HG03095 (cell line): ENCODE data around the gene ZNF280D.

Source experiments
- ATAC-seq: cut with Tn5 transposase; IDR thresholded peaks from one replicate; pipeline ENCODE4 v1.9.1; 2021; ENCODE audit warnings: moderate library complexity; ENCODE audit not compliant: unreplicated experiment

Gene ZNF280D

GRCh38 chr15:56754772-56755370 is 21.6 kb upstream of the ZNF280D start:
- ATAC-seq, result no peak

DNA sequence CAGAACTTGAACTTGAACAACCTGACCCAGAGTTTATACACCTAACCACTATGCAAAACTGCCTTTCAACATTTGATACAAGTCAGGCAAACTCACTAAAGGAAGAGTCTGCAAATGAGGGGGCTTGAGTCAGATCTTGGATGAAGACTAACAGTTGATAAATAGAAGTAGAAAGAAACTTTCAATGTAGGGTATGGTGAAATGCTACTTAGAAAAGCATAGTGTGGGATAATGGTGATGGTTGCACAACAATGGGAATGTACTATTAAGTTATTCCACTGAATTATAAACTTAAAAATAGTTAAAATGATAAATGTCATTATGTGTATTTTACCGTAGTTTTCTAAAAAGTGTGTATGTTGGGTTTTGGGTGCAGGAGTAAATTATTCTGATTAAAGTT is 19.7 kb upstream of the ZNF280D start:
- no peak for ATAC-seq

- no peak for ATAC-seq
These were observed 16.7 kb upstream of the ZNF280D start for GRCh38 chr15:56749982-56750381.

- ATAC-seq, result no peak
These were observed 11.7 kb upstream of the ZNF280D start for GRCh38 chr15:56744701-56745683.

DNA sequence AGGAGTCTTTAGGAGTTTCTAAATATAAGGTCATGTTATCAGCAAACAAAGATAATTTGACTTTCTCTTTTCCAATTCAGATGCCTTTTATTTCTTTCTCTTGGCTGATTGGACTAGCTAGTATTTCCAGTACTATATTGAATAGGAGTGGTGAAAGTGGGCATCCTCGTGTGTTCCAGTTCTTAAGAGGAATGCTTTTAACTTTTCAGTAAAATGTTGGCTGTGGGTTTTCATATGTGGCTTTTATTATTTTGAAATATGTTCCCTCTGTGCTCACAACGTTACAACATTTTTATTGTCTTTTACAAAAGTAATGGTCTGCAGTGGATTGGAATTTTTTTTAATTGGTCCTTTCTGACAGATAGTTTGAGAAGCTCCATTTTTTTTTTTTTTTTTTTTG is 8.2 kb upstream of the ZNF280D start:
- no peak for ATAC-seq

GRCh38 chr15:56739964-56740640 is 6.8 kb upstream of the ZNF280D start:
- ATAC-seq, result no peak

GRCh38 chr15:56739474-56739873 is 6.2 kb upstream of the ZNF280D start:
- ATAC-seq, result no peak

DNA sequence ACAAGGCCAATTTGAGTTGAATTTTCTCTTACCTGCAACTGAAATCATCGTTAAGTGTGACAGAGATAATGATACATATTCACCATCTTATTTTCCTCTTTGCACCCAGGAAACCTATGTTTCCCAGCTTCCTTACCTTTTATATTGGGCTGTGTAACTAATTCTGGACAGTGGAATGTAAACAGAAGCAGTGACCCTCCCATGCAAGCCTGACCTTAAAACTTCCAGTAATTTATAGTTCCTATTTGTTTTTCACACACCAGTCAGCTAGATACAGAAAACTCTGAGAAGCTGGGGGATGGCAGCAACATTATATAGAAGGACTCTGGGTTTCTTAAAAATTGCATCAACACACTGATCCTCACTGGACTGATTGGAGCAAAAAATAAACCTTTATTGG is 4.5 kb upstream of the ZNF280D start:
- ATAC-seq, result no peak

DNA sequence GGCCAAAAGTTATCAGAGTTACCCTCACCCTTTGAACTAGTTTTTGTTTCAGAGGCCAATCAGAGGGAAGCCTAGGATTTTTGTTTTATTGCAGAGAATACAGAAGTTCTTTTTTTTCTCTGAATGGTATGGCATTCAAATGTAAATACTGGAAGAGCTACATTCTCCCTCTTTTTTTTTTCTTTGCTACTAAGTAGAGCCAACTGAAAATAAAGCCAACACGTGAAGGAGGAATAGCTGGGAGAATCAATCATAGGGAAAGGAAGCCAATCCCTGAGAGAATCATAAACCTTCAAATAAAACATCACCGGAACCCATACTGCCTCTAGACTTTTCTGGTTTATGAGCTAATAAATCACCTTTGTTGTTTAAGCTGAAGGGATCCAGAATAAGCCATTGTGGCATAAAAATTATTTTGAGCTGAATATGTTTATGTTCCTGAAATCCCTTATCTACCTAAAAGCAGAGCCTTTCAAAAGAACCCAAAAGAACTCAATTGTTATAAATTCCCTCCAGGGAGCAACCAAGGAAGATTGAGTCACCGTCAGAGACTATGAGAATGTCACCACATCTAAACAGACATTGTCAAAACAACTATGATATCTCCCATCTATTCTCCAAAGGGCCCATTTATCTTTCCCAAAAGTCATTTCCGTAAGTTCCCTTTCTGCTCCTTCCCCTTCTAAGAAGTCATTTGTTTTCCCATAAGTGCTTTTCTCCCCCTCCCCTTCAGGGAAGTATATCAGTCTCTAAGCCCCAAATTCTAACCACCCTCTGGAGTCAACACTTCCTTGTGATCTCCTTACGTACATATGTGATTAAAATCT is 3.8 kb upstream of the ZNF280D start:
- ATAC-seq, result no peak

DNA sequence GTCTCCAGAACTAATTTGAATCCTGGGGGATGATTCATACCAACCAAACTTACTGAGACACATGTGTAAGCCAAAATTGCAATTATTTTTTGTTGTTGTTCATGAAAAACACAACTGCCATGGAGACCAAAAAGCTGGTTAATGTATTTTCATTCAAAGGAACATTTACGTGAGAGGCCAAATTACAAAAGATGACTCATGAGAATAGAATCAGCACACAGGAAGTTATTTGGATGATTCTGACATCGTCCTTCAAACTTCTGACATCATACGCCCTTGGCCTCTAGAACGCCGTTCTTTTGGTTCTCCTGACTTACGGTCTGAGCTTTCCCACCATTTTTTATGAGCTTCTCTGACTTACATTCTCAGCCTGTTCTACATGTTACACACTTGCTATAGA is 3.0 kb upstream of the ZNF280D start:
- no peak for ATAC-seq

DNA sequence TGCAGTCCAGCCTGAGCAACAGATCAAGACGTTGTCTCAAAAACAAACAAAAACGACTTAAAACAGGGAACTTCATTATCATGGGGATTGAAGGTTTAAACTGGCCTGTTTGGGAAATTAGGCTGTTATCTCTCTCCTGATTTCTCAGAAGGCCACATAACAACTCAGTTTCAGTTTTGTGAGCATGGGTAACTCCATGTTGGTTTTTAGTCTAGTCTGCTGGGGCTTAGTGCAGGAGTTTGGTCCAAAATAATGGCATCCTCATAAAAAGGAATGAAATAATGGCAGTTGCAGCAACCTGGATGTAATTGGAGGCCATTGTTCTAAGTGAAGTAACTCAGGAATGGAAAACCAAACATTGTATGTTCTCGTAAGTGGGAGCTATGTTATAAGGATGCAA is 2.3 kb upstream of the ZNF280D start:
- no peak for ATAC-seq

GRCh38 chr15:56734013-56734635 is 815 bp upstream of the ZNF280D start:
- ATAC-seq, result no peak

GRCh38 chr15:56732886-56733135 is 498 bp downstream of the ZNF280D start:
- peak; percentile 31 for ATAC-seq

- ATAC-seq, result no peak
These were observed 999 bp downstream of the ZNF280D start for GRCh38 chr15:56732135-56732885.

GRCh38 chr15:56731548-56731947 is 1.8 kb downstream of the ZNF280D start:
- ATAC-seq, result no peak

DNA sequence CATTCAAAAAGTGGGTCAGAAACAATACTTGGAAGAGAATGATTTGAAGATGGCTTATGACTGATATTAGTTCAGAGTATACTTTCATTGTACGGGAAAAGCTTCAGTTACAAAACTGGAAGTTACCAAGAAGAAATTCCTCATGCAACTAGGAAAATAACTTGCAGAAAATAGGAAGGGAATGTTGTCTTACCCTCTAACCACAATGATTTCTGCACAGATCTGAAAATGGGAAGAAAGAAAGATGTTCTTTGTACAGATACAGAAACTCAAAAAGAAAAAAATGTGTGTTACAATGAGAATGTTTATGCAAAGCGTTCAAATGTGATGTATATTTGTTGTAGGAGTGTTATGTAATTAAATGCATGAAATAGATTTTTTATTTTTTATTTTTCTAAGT is 3.7 kb downstream of the ZNF280D start:
- ATAC-seq, result no peak

DNA sequence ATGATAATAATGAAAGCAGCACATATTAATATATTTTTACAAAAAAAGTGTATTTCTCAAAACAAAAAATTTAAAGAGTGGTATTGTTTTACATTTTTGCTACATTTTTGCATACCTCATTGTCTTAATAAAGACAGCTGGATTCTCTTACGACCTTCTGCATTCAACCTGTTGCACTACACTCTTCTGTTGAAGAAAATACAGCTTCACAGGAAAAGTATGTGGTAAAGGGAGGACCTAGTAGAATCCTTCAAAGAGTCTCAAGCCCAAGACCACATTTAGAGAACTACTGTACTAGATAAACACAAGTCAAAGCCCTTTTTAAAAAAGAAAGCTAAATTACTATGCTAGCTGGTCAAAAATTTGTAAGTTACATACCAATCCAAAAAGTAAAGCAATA is 7.9 kb downstream of the ZNF280D start:
- ATAC-seq, result no peak

DNA sequence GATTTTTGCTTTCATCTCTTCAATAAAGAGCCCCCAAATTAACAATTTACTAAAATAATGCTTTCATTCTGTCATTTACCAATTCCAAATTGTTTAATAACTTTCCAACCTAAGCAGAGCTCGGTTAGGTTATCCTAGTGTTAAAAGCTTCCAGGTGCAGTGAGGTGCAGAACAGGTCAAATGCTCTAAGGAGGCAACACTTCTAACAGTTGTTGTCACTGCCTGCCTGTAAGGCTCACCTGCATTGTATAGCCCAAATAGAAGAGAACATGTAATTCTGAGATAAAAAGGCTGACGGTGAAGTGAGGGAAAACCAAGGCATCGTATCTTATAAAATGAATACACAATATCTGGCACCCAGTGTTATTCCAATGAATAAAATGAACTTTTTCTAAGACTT is 9.1 kb downstream of the ZNF280D start:
- no peak for ATAC-seq

- ATAC-seq, result no peak
These were observed 9.5 kb downstream of the ZNF280D start for GRCh38 chr15:56723787-56724186.
